Heart left ventricle (tissue), 16 donors: ENCODE results near the gene PPP1R9B. TPM values are rescaled to one million over a fixed set of nuclear protein-coding genes. Genes with fewer than 3 reads are reported as not detected.

Experiments used
- ATAC-seq, 4 donors: fragments of 200-7000 bp; cut with Tn5 transposase; one replicate each; pipeline ENCODE4 v1.9.1; 2020 to 2022; ENCODE audit warnings: moderate library complexity in 4 of 4, mild to moderate bottlenecking in 3 of 4, moderate number of reproducible peaks in 1 of 4
- DNase-seq, 5 donors: peaks; one replicate each; pipeline ENCODE4 v3.0.0-alpha.2; 2020
- H3K27ac ChIP-seq, 12 donors: fragments of 200-600 bp; sonication (generic) in 4 of 12; one replicate each; pipeline versions ENCODE4 v1.5.0 to v1.8.0; 2016 to 2022; ENCODE audit warnings: mild to moderate bottlenecking in 2 of 12
- H3K27me3 ChIP-seq, 9 donors: fragments of 200-600 bp; sonication (generic) in 2 of 9; one replicate each; pipeline versions ENCODE4 v1.5.1 to v1.8.0; 2016 to 2022; ENCODE audit warnings: mild to moderate bottlenecking in 3 of 9
- H3K36me3 ChIP-seq, 9 donors: fragments of 200-600 bp; sonication (generic) in 2 of 9; one replicate each; pipeline versions ENCODE4 v1.5.0 to v1.8.0; 2018 to 2022; ENCODE audit warnings: mild to moderate bottlenecking in 2 of 9
- H3K4me1 ChIP-seq, 12 donors: fragments of 200-600 bp; sonication (generic) in 4 of 12; one replicate each; pipeline versions ENCODE4 v1.5.0 to v1.8.0; 2016 to 2022; ENCODE audit warnings: mild to moderate bottlenecking in 3 of 12
- H3K4me3 ChIP-seq, 12 donors: fragments of 200-600 bp; sonication (generic) in 4 of 12; one replicate each; pipeline versions ENCODE4 v1.5.0 to v1.8.0; 2017 to 2022; ENCODE audit warnings: mild to moderate bottlenecking in 9 of 12, moderate library complexity in 4 of 12
- H3K9me3 ChIP-seq, 12 donors: fragments of 200-600 bp; sonication (generic) in 4 of 12; one replicate each; pipeline versions ENCODE4 v1.5.0 to v1.8.0; 2016 to 2022; ENCODE audit warnings: mild to moderate bottlenecking in 1 of 12
- CTCF ChIP-seq, 12 donors: fragments of 200-600 bp; sonication (generic) in 4 of 12; IDR thresholded peaks; one replicate each; pipeline versions ENCODE4 v1.5.0 to v1.8.0; 2018 to 2022; ENCODE audit warnings: antibody characterized with exemption in 12 of 12, mild to moderate bottlenecking in 5 of 12
- POLR2A ChIP-seq, 2 donors: fragments of 450-650 bp; IDR thresholded peaks; one replicate each; pipeline ENCODE4 v1.6.1; 2017; ENCODE audit warnings: antibody characterized with exemption in 2 of 2, mild to moderate bottlenecking in 2 of 2, moderate library complexity in 2 of 2
- WGBS, 4 donors: extraction: QIAGEN DNeasy Blood & Tissue Kit in 2 of 4; methylation state at CpG; one replicate each; pipeline versions ENCODE4 v1.1.5 to v1.1.7; 2013 to 2018; 5-methylcytosine and 5-hydroxymethylcytosine counted together
- intact Hi-C, 10 donors: fragments of 100-400 bp; cut with DNase I; formaldehyde crosslinking; loops; one replicate each; pipeline versions ENCODE4 v1.11.1 to v1.14.2; 2022
- polyA plus RNA-seq, 2 donors: library from polyadenylated mRNA; stranded (reverse); fragments of 200-250 nt; gene quantifications; one replicate each; pipeline ENCODE4 v1.2.3, GENCODE V29; 2013
- total RNA-seq, 9 donors: library from RNA; depleted of rRNA in 2 of 9; stranded (reverse); fragments of >200 nt in 2 of 9; fragmentation: NEBNext Ultra II Directional in 3 of 9; extraction: Animal tissue kit (Norgen Biotek cat#: 25700) in 3 of 9; gene quantifications; one replicate each; pipeline versions ENCODE4 v1.1.0 to v1.2.4, GENCODE V29; 2016 to 2023
- donor health status: ischemic (EF 13 %, LVEDD 7.1; RV severe dilation, severe dysfunction).
- donor health status: healthy with polysubstance abuse.
- donor health status: DM: no; HTN: yes; CAD: no.
- donor health status: DM: no; HTN: no; CAD: no.
- donor health status: ischemic (EF 25% LVEDD 6.9; RV normal size, moderate dysfunction).
- donor health status: ischemic (EF 25% LVEDD 5.7; RV mildly dilated, moderate dysfunction).
- donor health status: healthy.
- donor health status: DM: yes; HTN: yes; CAD: no.
- donor health status: ischemic (EF 35%, LVEDD 5.7; RV mildly dilated, moderate dysfunction).
- donor health status: nonischemic (EF 11% LVEDD 7.7; RV severe dilation, severe dysfunction).
- donor health status: DM: yes; HTN: yes; CAD: no.
- donor health status: PGD.
- donor health status: ischemic (EF 29% LVEDD 5.4; RV normal size, mild dysfunction).
- donor health status: nonischemic (EF 23%, LVEDD 6.1; RV moderate dilation, normal function).

PPP1R9B gene
- total and polyA plus RNA-seq, 11 donors = 17.0 to 55.9 (median 31.3) TPM

GRCh38 chr17:50189550-50190292 is 39.2 kb upstream of the PPP1R9B start:
- no peak for TF ChIP-seq POLR2A (IDR thresholded peaks at IDR 0.05)
- no peak for TF ChIP-seq CTCF (IDR thresholded peaks at IDR 0.05)
- DNase-seq = no peak
- 73 to 80% (median 76%) methylated on average over 18 to 20 of the region's 20 CpGs for WGBS, 4 donors
- peaks cover 0 to 98% (median 90%) of the 10 kb centered on the region in 9 donors for H3K36me3 ChIP-seq
- peak overlapping the region in 2 of 12 donors; percentile 22 to 40 for H3K27ac ChIP-seq
- H3K9me3 ChIP-seq = no peaks in the 10 kb centered on the region
- H3K4me3 ChIP-seq = no peak overlapping the region
- ATAC-seq = no peak
- no peaks in the 10 kb centered on the region for H3K27me3 ChIP-seq
- H3K4me1 ChIP-seq = peaks cover 0 to 14% (median 0%) of the 10 kb centered on the region in 12 donors
- intact Hi-C loops = no loop called here

- peaks cover 0 to 91% (median 83%) of the 10 kb centered on the region in 9 donors for H3K36me3 ChIP-seq
- no peak overlapping the region for H3K4me3 ChIP-seq
- peak overlapping the region in 2 of 12 donors; percentile 15 to 46 for H3K27ac ChIP-seq
- intact Hi-C loops = no loop called here
- WGBS, 4 donors = 66 to 79% (median 78%) methylated on average over 6 to 11 of the region's 11 CpGs
- peaks cover 0 to 11% (median 0%) of the 10 kb centered on the region in 12 donors for H3K4me1 ChIP-seq
- H3K27me3 ChIP-seq = no peaks in the 10 kb centered on the region
- TF ChIP-seq POLR2A (IDR thresholded peaks at IDR 0.05) = no peak
- no peak for TF ChIP-seq CTCF (IDR thresholded peaks at IDR 0.05)
- H3K9me3 ChIP-seq = no peaks in the 10 kb centered on the region
- DNase-seq = no peak
- ATAC-seq = no peak
Observed at GRCh38 chr17:50188921-50189549, 38.6 kb upstream of the PPP1R9B start.

GRCh38 chr17:50188531-50188920 is 38.0 kb upstream of the PPP1R9B start:
- Histone ChIP-seq H3K36me3 (peaks cover 0 to 86% (median 78%) of the 10 kb centered on the region in 9 donors), H3K4me1 (peaks cover 0 to 16% (median 0%) of the 10 kb centered on the region in 12 donors), H3K27ac (peak overlapping the region in 4 of 12 donors; percentile 4 to 46 (median 30))

More at GRCh38 chr17:50188531-50188920, 38.0 kb upstream of the PPP1R9B start:
- intact Hi-C loops = no loop called here
- WGBS, 4 donors = 67 to 80% (median 73%) methylated on average over 8 to 13 of the region's 13 CpGs
- DNase-seq = no peak
- TF ChIP-seq CTCF (IDR thresholded peaks at IDR 0.05) = no peak
- TF ChIP-seq POLR2A (IDR thresholded peaks at IDR 0.05) = no peak
- Histone ChIP-seq H3K4me3 (no peak overlapping the region), H3K27me3 (no peaks in the 10 kb centered on the region), H3K9me3 (no peaks in the 10 kb centered on the region)
- no peak for ATAC-seq
